GM12865 (cell line): Measurements from ENCODE around the gene AACS.
"Not testable (repeated sequence)": the region's sequence is repeated elsewhere in the genome, so short reads cannot be mapped to it uniquely, and the experiment has no call there.

Experiments used
- DNase-seq: peaks from one replicate; pipeline ENCODE4 v3.0.0; 2010; ENCODE audit warnings: low read depth
- H3K4me3 ChIP-seq: 2 replicates; pipeline ENCODE4 v1.5.1; 2011; ENCODE audit warnings: mild to moderate bottlenecking, low read depth, low read length, control low read depth
- CTCF ChIP-seq: IDR thresholded peaks from 2 replicates; pipeline ENCODE4 v1.5.1; 2011; ENCODE audit warnings: low read length, control low read depth, low read depth, inconsistent platforms; ENCODE audit not compliant: insufficient read depth; ENCODE audit errors: missing control alignments

AACS gene

GRCh38 chr12:125079084-125079483 lies 13.8 kb downstream of the AACS start:
- no peak for DNase-seq
- no peak for TF ChIP-seq CTCF
- H3K4me3 ChIP-seq = no peak overlapping the region

DNA sequence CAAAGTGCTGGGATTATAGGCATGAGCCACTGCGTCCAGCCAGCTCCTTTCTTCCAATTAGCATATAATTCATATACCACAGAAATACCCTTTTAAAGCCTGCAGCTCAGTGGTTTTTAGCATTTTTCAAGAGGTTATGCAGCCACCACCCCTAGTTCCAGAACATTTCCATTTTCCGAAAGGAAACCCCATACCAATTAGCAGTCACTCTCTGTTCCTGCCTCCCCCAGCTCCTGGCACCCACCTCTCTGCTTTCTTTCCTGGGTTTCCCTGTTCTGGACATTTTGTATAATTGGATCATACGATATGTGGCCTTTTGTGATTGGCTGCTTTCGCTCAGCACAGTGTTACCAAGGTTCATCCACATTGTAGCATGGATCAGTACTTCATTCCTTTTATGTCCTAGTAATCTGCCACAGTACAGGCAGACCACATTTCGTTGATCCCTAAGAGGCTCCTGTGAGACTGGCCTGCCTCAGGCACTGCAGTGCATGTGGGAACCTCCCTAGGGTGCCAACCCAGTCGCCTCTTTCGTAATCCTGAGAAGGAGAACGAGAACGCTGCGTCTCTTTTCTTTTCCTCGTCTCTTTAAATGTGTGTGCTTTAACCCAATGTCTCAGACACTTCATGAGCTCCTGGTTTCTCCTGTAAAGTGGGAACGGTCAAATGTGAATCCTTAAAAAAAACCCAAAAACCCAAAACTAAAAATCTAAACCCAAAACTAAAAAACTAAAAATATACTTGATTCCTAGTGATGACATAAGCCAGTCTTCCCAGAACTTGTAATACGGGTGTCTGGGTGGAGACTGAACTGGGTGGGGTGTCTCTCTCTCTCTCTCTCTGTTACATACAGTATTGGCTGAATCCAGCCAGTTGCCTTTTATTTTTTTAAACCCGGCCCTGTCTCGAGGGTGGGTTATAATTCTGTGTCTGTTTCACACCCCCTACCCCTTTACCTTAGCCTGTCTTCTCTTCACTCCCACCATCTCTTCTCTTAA lies 14.7 kb downstream of the AACS start:
- no peak for DNase-seq
- H3K4me3 ChIP-seq = no peak overlapping the region
- no peak for TF ChIP-seq CTCF

DNA sequence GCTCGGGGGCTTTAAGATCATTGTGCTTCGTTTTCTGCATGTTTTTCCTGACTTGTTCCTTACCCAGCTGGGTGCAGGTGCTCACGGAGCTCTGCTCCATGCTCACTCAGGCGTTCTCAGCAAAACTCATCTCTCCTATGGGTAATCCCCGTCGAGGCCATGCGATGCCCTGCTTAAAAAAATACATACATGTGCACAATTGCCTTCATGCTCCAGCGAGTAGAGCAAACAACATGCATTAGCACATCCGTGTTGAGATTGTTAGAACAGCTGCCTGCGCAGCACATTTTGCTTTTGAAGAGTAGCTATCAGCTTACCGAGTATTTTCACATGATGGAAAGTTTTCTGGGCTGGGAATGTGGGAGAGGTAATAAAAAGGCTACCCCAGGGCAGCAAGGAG lies 16.2 kb downstream of the AACS start:
- DNase-seq = no peak
- no peak overlapping the region for H3K4me3 ChIP-seq
- no peak for TF ChIP-seq CTCF

- DNase-seq = no peak
- H3K4me3 ChIP-seq = no peak overlapping the region
- TF ChIP-seq CTCF = no peak
Observed at GRCh38 chr12:125083072-125083471, 17.8 kb downstream of the AACS start.

GRCh38 chr12:125088199-125088598 lies 23.0 kb downstream of the AACS start:
- DNase-seq, H3K4me3 ChIP-seq: not testable (repeated sequence)

- TF ChIP-seq CTCF = no peak
- no peak overlapping the region for H3K4me3 ChIP-seq
- no peak for DNase-seq
Observed at GRCh38 chr12:125089083-125089482, 23.8 kb downstream of the AACS start.

GRCh38 chr12:125089626-125090025 lies 24.4 kb downstream of the AACS start:
- no peak for TF ChIP-seq CTCF
- no peak overlapping the region for H3K4me3 ChIP-seq
- DNase-seq = no peak
